Breast epithelium (tissue), 4 donors: ENCODE data around the gene DUXA. TPM values are rescaled to one million over a fixed set of nuclear protein-coding genes. Genes with fewer than 3 reads are reported as not detected.
A peak's percentile ranks its signal among the peaks of the same experiment; 100 is the strongest.
"Not testable (repeated sequence)": the region's sequence is repeated elsewhere in the genome, so short reads cannot be mapped to it uniquely, and the experiment has no call there.

Experiments
- DNase-seq, 2 donors: peaks; one replicate each; pipeline ENCODE4 v3.0.0-alpha.2; 2019; ENCODE audit warnings: low spot score in 2 of 2
- H3K27ac ChIP-seq, 2 donors: fragments of 200-600 bp; sonication (generic) in 1 of 2; one replicate each; pipeline ENCODE4 v1.5.1; 2016 to 2019; ENCODE audit warnings: mild to moderate bottlenecking in 1 of 2
- H3K27me3 ChIP-seq, 2 donors: fragments of 200-600 bp; sonication (generic) in 1 of 2; one replicate each; pipeline versions ENCODE4 v1.5.1 to v1.6.0; 2017 to 2019; ENCODE audit warnings: control low read depth in 1 of 2, mild to moderate bottlenecking in 1 of 2
- H3K36me3 ChIP-seq: fragments of 200-600 bp; one replicate; pipeline ENCODE4 v1.5.1; 2019
- H3K4me1 ChIP-seq, 2 donors: fragments of 200-600 bp; sonication (generic); one replicate each; pipeline ENCODE4 v1.5.1; 2016 to 2019; ENCODE audit warnings: control low read depth in 1 of 2
- H3K4me3 ChIP-seq, 3 donors: fragments of 200-600 bp; sonication (generic); 1 replicate in 2 of 3; 2 replicates in 1 of 3; pipeline ENCODE4 v1.5.1; 2016 to 2019; ENCODE audit warnings: mild to moderate bottlenecking in 3 of 3, moderate library complexity in 2 of 3
- H3K9me3 ChIP-seq, 2 donors: fragments of 200-600 bp; sonication (generic) in 1 of 2; one replicate each; pipeline ENCODE4 v1.5.1; 2016 to 2019; ENCODE audit warnings: control low read depth in 1 of 2
- POLR2A ChIP-seq: fragments of 450-650 bp; IDR thresholded peaks from one replicate; pipeline ENCODE4 v1.6.1; 2016; ENCODE audit warnings: antibody characterized with exemption, mild to moderate bottlenecking, moderate library complexity
- POLR2AphosphoS5 ChIP-seq, 3 donors: sonication (generic); formaldehyde crosslinking; IDR thresholded peaks; one replicate each; pipeline ENCODE4 v1.6.1; 2017; ENCODE audit warnings: antibody characterized with exemption in 3 of 3
- intact Hi-C: fragments of 100-400 bp; cut with DNase I; formaldehyde crosslinking; loops from one replicate; pipeline ENCODE4 v1.15.1; 2023; ENCODE audit warnings: low total_unique reads
- total RNA-seq, 3 donors: library from RNA; depleted of rRNA; stranded (reverse); fragments of >200 nt; gene quantifications; one replicate each; pipeline ENCODE4 v1.1.0, GENCODE V29; 2016
- TF ChIP-seq, protein P1 (sequence below), 3 donors: fragments of 450-650 bp; IDR thresholded peaks; one replicate each; pipeline ENCODE4 v1.5.1; 2016 to 2017; ENCODE audit warnings: antibody characterized with exemption in 3 of 3, mild to moderate bottlenecking in 3 of 3, moderate library complexity in 3 of 3

The DUXA gene
- total RNA-seq: not detected

DNA sequence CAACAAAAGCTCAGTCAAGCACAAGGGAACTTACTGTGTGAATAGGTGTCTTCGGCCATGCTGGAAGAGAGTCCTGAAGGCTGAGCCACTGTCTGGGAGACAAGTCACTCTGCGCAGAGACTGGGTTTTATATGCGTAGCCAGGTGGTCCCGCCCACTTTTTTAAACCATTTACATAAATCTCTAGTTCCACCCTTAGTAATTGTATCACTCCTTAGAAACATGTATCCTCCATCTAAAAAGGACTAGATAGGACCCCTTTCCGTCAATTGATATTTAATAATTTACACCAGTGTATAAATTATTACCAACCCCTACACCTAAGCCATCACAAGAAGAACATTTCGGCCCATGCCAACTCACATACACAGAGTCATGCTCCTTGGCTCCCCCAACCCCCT, at the start of gene DUXA:
Gene DUXA, minus strand, starts transcription at position 101 of the 400 bp plus-strand sequence. Its CDS starts 42 bp downstream, at position 59.
- H3K4me3 ChIP-seq: no peak within 1 kb of the TSS
- H3K27ac ChIP-seq: no peak within 1 kb of the TSS
- H3K36me3 ChIP-seq: no peaks in the 10 kb centered on the region
- TF ChIP-seq, protein P1, sequence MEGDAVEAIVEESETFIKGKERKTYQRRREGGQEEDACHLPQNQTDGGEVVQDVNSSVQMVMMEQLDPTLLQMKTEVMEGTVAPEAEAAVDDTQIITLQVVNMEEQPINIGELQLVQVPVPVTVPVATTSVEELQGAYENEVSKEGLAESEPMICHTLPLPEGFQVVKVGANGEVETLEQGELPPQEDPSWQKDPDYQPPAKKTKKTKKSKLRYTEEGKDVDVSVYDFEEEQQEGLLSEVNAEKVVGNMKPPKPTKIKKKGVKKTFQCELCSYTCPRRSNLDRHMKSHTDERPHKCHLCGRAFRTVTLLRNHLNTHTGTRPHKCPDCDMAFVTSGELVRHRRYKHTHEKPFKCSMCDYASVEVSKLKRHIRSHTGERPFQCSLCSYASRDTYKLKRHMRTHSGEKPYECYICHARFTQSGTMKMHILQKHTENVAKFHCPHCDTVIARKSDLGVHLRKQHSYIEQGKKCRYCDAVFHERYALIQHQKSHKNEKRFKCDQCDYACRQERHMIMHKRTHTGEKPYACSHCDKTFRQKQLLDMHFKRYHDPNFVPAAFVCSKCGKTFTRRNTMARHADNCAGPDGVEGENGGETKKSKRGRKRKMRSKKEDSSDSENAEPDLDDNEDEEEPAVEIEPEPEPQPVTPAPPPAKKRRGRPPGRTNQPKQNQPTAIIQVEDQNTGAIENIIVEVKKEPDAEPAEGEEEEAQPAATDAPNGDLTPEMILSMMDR (IDR thresholded peaks at IDR 0.05): no peak
- TF ChIP-seq POLR2A (no peak), POLR2AphosphoS5 (IDR thresholded peaks at IDR 0.05) (no peak)
- intact Hi-C loops: no loop called here
- no peak for DNase-seq
- no peaks in the 10 kb centered on the region for H3K9me3 ChIP-seq
- no peaks in the 10 kb centered on the region for H3K27me3 ChIP-seq
- H3K4me1 ChIP-seq: no peaks in the 10 kb centered on the region

- TF ChIP-seq, protein P1 (IDR thresholded peaks at IDR 0.05): no peak
- no peak for TF ChIP-seq POLR2AphosphoS5 (IDR thresholded peaks at IDR 0.05)
- TF ChIP-seq POLR2A: no peak
- Histone ChIP-seq H3K27me3 (no peaks in the 10 kb centered on the region), H3K4me1 (no peaks in the 10 kb centered on the region), H3K27ac (no peak overlapping the region), H3K4me3 (peak overlapping the region in 1 of 3 donors; percentile 19), H3K36me3 (peaks cover 27% of the 10 kb centered on the region), H3K9me3 (peaks cover 38 to 43% of the 10 kb centered on the region in 2 donors)
- intact Hi-C loops: no loop called here
- no peak for DNase-seq
Measured at GRCh38 chr19:57212109-57212508, 44.8 kb upstream of the DUXA start.

DNA sequence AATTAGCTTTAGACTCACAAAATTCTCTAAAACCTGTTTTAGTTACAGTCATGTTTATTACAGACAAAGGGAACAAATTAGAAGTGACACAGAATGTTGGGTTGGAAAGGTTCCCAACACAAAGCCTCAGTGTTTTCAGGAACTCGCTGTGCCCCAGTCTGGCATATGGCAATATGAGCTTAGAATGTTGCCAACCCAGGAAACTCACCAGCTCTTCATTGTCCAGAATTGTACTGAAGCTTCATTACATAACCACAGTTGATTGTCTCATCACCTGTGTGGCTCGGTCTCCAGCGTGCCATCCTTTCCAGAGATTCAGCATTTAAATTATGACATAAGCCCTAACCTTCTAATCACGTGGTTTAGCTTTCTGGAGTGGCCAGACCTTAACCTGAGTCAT, 43.1 kb upstream of the DUXA start:
- DNase-seq: no peak
- no peak overlapping the region for H3K4me3 ChIP-seq
- no peaks in the 10 kb centered on the region for H3K4me1 ChIP-seq
- intact Hi-C loops: no loop called here
- no peaks in the 10 kb centered on the region for H3K27me3 ChIP-seq
- H3K9me3 ChIP-seq: peaks cover 45 to 52% of the 10 kb centered on the region in 2 donors
- no peak overlapping the region for H3K27ac ChIP-seq
- H3K36me3 ChIP-seq: peaks cover 27% of the 10 kb centered on the region
- TF ChIP-seq, protein P1 (IDR thresholded peaks at IDR 0.05): no peak
- no peak for TF ChIP-seq POLR2A
- no peak for TF ChIP-seq POLR2AphosphoS5 (IDR thresholded peaks at IDR 0.05)

DNA sequence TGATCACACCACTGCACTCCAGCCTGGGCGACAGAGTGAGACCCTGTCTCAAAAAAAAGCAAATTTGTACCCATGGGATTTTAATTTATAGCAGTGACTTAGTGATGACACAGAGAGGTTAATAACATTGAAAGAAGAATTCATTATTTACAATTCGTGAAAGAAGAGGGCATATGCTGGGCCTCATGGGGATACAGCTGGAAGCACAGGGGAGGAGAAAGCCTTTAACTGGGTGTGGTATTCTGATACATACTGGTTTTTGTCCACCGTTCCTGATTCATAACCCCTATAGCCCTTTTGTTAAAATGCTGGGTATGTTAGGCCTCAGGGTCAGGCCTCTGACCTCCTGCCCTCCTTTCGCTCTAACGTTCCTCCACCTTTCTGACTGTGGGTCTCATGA, 34.9 kb upstream of the DUXA start:
- no peak overlapping the region for H3K27ac ChIP-seq
- intact Hi-C loops: no loop called here
- no peaks in the 10 kb centered on the region for H3K27me3 ChIP-seq
- peaks cover 5% of the 10 kb centered on the region for H3K36me3 ChIP-seq
- H3K4me3 ChIP-seq: no peak overlapping the region
- no peak for DNase-seq
- peaks cover 7 to 45% of the 10 kb centered on the region in 2 donors for H3K9me3 ChIP-seq
- no peaks in the 10 kb centered on the region for H3K4me1 ChIP-seq
- TF ChIP-seq, protein P1 (IDR thresholded peaks at IDR 0.05): no peak
- no peak for TF ChIP-seq POLR2AphosphoS5 (IDR thresholded peaks at IDR 0.05)
- TF ChIP-seq POLR2A: no peak

- H3K4me1 ChIP-seq, intact Hi-C loops, H3K27me3 ChIP-seq, DNase-seq, H3K27ac ChIP-seq, H3K4me3 ChIP-seq, H3K36me3 ChIP-seq: not testable (repeated sequence)
- H3K9me3 ChIP-seq: peaks cover 0 to 32% of the 10 kb centered on the region in 2 donors
Measured at GRCh38 chr19:57197874-57198273, 30.6 kb upstream of the DUXA start.

DNA sequence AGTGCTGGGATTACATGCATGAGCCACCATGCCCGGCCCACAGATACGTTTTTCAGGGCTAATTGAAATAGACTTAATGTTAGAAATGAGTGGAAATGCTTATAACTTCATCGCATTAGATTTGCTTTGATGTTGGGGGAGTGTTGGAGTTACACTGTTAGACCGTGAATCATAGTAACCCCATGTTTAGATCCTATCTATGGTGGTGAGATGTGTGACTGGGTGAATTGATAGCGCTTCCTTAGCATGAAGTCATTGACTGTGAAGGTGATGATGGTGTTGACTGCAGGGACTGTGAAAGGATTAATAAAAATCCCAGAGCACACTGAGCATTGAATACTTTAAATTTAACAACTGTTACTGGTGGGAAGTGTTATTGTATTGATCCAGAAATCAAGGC, 25.7 kb upstream of the DUXA start:
- no peak overlapping the region for H3K27ac ChIP-seq
- no peaks in the 10 kb centered on the region for H3K36me3 ChIP-seq
- peaks cover 0 to 11% of the 10 kb centered on the region in 2 donors for H3K9me3 ChIP-seq
- DNase-seq: no peak
- intact Hi-C loops: no loop called here
- H3K4me3 ChIP-seq: peak overlapping the region; percentile 87 to 100 (median 98)
- TF ChIP-seq POLR2AphosphoS5 (IDR thresholded peaks at IDR 0.05) (no peak), POLR2A (no peak)
- TF ChIP-seq, protein P1 (IDR thresholded peaks at IDR 0.05): no peak
- no peaks in the 10 kb centered on the region for H3K27me3 ChIP-seq
- H3K4me1 ChIP-seq: no peaks in the 10 kb centered on the region
